Measurements from ENCODE around the gene ASB2. TPM values are rescaled to one million over a fixed set of nuclear protein-coding genes. Genes with fewer than 3 reads are reported as not detected.

Gene ASB2
- total RNA-seq (2012; rRNA removed) (0.54 and 0.83 TPM in 2 replicates), polyA plus RNA-seq (2012; rRNA removed) (0.77 and 0.98 TPM in 2 replicates), Bru-seq, nascent RNA (percentile 33 among the genes with signal in this experiment), BruChase-seq, experiment 1, labeled RNA remaining after a 6-hour chase (percentile 15 among the genes with signal in this experiment), BruChase-seq, experiment 2, labeled RNA remaining after a 2-hour chase (percentile 15 among the genes with signal in this experiment)
- 0.42 and 0.78 TPM in 2 replicates for polyA plus RNA-seq (2012; cell fraction: cytosol; rRNA removed)
- polyA plus RNA-seq (2012; cell fraction: nucleus; rRNA removed; ENCODE audit: low replicate concordance) = 1.3 and 3.4 TPM in 2 replicates
- long read RNA-seq, partial matches to known transcripts = 1 of 2 reads
- long read RNA-seq, other reads (novel, unspliced or antisense) = 0 of 2 reads

GRCh38 chr14:93976477-93977057 lies at the start of gene ASB2:
ASB2 (minus strand) TSS chr14:93976570; CDS start chr14:93964539, 12,031 bp downstream.
- no peaks in the 10 kb centered on the region for H3K36me3 ChIP-seq (ENCODE audit: control insufficient read depth, insufficient read depth, low read length)
- peak within 1 kb of the TSS; percentile 5; the same call in 1 of the 2 replicates for H3K56ac ChIP-seq (ENCODE audit: extremely low read depth, insufficient read depth, low read length)
- H4K91ac ChIP-seq (ENCODE audit: insufficient read depth, low read depth, low read length) = peak within 1 kb of the TSS; percentile 77
- H3K14ac ChIP-seq (replicated peaks; ENCODE audit: low read depth, low read length) = peak within 1 kb of the TSS; percentile 17; the same call in 1 of the 2 replicates
- intact Hi-C loops (cut with micrococcal nuclease) (no loop called here), in situ Hi-C loops (cut with MboI; ENCODE audit: low sequenced_read_pairs) (no loop called here), dilution Hi-C loops (cut with HindIII; ENCODE audit: low sequenced_read_pairs, unreplicated experiment) (no loop called here)
- TF ChIP-seq POLR2A (IDR thresholded peaks at IDR 0.05; ENCODE audit: low read depth, low read length) = no peak
- peak; percentile 63 for TF ChIP-seq BHLHE40 (IDR thresholded peaks at IDR 0.05; ENCODE audit: low read depth, low read length)
- TF ChIP-seq RFX5 (IDR thresholded peaks at IDR 0.05; ENCODE audit: low read depth, low read length) = no peak
- TF ChIP-seq, protein P1, sequence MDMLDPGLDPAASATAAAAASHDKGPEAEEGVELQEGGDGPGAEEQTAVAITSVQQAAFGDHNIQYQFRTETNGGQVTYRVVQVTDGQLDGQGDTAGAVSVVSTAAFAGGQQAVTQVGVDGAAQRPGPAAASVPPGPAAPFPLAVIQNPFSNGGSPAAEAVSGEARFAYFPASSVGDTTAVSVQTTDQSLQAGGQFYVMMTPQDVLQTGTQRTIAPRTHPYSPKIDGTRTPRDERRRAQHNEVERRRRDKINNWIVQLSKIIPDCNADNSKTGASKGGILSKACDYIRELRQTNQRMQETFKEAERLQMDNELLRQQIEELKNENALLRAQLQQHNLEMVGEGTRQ (IDR thresholded peaks at IDR 0.05; ENCODE audit: low read depth, low read length) = peak; percentile 77
- H2BK15ac ChIP-seq (ENCODE audit: low read depth, low read length) = peak within 1 kb of the TSS; percentile 79; the same call in 2 of the 3 replicates
- ChIA-PET CTCF (interaction anchor here (0.9 kb wide), 1 partner anchor 37 kb away, joined by 3 read pairs; no protein-coding TSS in a partner anchor), POLR2A (ENCODE audit: unreplicated experiment) (no interaction called here)
- no TSS peak for BruUV-seq (replicated peaks)
- H4K20me1 ChIP-seq (ENCODE audit: insufficient read depth, low read length) = no peaks in the 10 kb centered on the region
- peak; percentile 79 for ATAC-seq (ENCODE audit: low read depth)
- peak within 1 kb of the TSS; percentile 70 for H3K4ac ChIP-seq (ENCODE audit: low read depth, low read length)
- WGBS, 2 experiments (ENCODE audit: extremely low coverage in 2 of 2, insufficient read length in 1 of 2) = 23% methylated on average over 4 of the region's 12 CpGs; no CpG with 5 or more reads in 1 of the 2 experiments
- H2BK120ac ChIP-seq (ENCODE audit: low read depth, low read length) = peak within 1 kb of the TSS; percentile 82
- peak within 1 kb of the TSS; percentile 55 for H3K9ac ChIP-seq (ENCODE audit: low read depth, low read length)
- peak within 1 kb of the TSS; percentile 67 for H4K5ac ChIP-seq (ENCODE audit: low read depth, low read length)
- peaks cover 2% of the 10 kb centered on the region; the same call in 1 of the 2 replicates for H3K9me3 ChIP-seq (ENCODE audit: control insufficient read depth, insufficient read depth, low read length)
- H3K4me1 ChIP-seq (ENCODE audit: control insufficient read depth, insufficient read depth, low read length) = peaks cover 16% of the 10 kb centered on the region
- DNase-seq = peak; percentile 52
- peak within 1 kb of the TSS; percentile 56 for H3K18ac ChIP-seq (ENCODE audit: low read depth, low read length)
- H3K79me1 ChIP-seq (ENCODE audit: low read depth in 1 of 2, low read length in 2 of 2) = no peaks in the 10 kb centered on the region
- no peak within 1 kb of the TSS for H3K4me3 ChIP-seq (ENCODE audit: insufficient read depth, low read depth, low read length)
- H2AFZ ChIP-seq (replicated peaks; ENCODE audit: low read length, poor library complexity) = peak within 1 kb of the TSS; percentile 69
- H2BK5ac ChIP-seq (ENCODE audit: low read depth, low read length, poor library complexity, severe bottlenecking) = no peak within 1 kb of the TSS
- H3K9me1 ChIP-seq (ENCODE audit: insufficient read depth, low read length) = peaks cover 13% of the 10 kb centered on the region; the same call in 1 of the 2 replicates
- H3K27ac ChIP-seq (ENCODE audit: insufficient read depth, low read length) = peak within 1 kb of the TSS; percentile 58
- peak within 1 kb of the TSS; percentile 74 to 83 for H4K8ac ChIP-seq (ENCODE audit: low read depth in 2 of 2, low read length in 2 of 2)
- H2AK9ac ChIP-seq (replicated peaks; ENCODE audit: low read depth, low read length, poor library complexity) = peak within 1 kb of the TSS; percentile 0
- H3K23ac ChIP-seq (ENCODE audit: low read depth, low read length) = peak within 1 kb of the TSS; percentile 69; the same call in 1 of the 2 replicates
- H3K27me3 ChIP-seq (ENCODE audit: control insufficient read depth, insufficient read depth, low read length) = no peaks in the 10 kb centered on the region; the same call in 1 of the 2 replicates
- peak within 1 kb of the TSS; percentile 64 for H2BK20ac ChIP-seq (ENCODE audit: low read depth, low read length)
- peak within 1 kb of the TSS; percentile 93 for H2AK5ac ChIP-seq (ENCODE audit: low read depth, low read length)
- peak within 1 kb of the TSS; percentile 19; the same call in 1 of the 2 replicates for H3K4me2 ChIP-seq (ENCODE audit: low read depth, low read length)

All from IMR-90 (cell line).